Neural cell (in vitro differentiated cells): ENCODE measurements around the gene MSX2.

Experiments used
- CTCF ChIP-seq: fragments of 450-650 bp; IDR thresholded peaks from 2 replicates; pipeline ENCODE4 v1.5.1; 2014; ENCODE audit warnings: antibody characterized with exemption, mild to moderate bottlenecking, moderate library complexity; ENCODE audit not compliant: poor library complexity, severe bottlenecking
- EP300 ChIP-seq: fragments of 450-650 bp; conservative IDR thresholded peaks from 2 replicates; pipeline ENCODE4 v1.6.1; 2014; ENCODE audit warnings: antibody characterized with exemption, mild to moderate bottlenecking, moderate library complexity; ENCODE audit not compliant: poor library complexity, severe bottlenecking
- EZH2 ChIP-seq: fragments of 200-600, 300-800 bp; shearing (Covaris generic), sonication (generic); IDR thresholded peaks from 2 replicates; pipeline ENCODE4 v1.6.1; 2014; ENCODE audit warnings: antibody characterized with exemption, low read length, borderline replicate concordance, mild to moderate bottlenecking; ENCODE audit not compliant: insufficient read depth, poor library complexity, severe bottlenecking
- MXI1 ChIP-seq: fragments of 450-650 bp; conservative IDR thresholded peaks from 2 replicates; pipeline ENCODE4 v1.6.1; 2014; ENCODE audit warnings: antibody characterized with exemption, mild to moderate bottlenecking; ENCODE audit not compliant: poor library complexity, severe bottlenecking
- POLR2AphosphoS5 ChIP-seq: IDR thresholded peaks from 2 replicates; pipeline ENCODE4 v1.6.1; 2012
- RAD21 ChIP-seq: fragments of 450-650 bp; conservative IDR thresholded peaks from 2 replicates; pipeline ENCODE4 v1.6.1; 2014; ENCODE audit warnings: antibody characterized with exemption, mild to moderate bottlenecking, moderate library complexity
- SMC3 ChIP-seq: fragments of 450-650 bp; conservative IDR thresholded peaks from 2 replicates; pipeline ENCODE4 v1.6.1; 2014; ENCODE audit warnings: antibody characterized with exemption, mild to moderate bottlenecking, moderate library complexity; ENCODE audit not compliant: poor library complexity
- TAF1 ChIP-seq: IDR thresholded peaks from 2 replicates; pipeline ENCODE4 v1.6.1; 2012; ENCODE audit warnings: low read depth
- TF ChIP-seq, protein P1 (sequence below): IDR thresholded peaks from 2 replicates; pipeline ENCODE4 v1.6.1; 2012; ENCODE audit warnings: borderline replicate concordance

DNA sequence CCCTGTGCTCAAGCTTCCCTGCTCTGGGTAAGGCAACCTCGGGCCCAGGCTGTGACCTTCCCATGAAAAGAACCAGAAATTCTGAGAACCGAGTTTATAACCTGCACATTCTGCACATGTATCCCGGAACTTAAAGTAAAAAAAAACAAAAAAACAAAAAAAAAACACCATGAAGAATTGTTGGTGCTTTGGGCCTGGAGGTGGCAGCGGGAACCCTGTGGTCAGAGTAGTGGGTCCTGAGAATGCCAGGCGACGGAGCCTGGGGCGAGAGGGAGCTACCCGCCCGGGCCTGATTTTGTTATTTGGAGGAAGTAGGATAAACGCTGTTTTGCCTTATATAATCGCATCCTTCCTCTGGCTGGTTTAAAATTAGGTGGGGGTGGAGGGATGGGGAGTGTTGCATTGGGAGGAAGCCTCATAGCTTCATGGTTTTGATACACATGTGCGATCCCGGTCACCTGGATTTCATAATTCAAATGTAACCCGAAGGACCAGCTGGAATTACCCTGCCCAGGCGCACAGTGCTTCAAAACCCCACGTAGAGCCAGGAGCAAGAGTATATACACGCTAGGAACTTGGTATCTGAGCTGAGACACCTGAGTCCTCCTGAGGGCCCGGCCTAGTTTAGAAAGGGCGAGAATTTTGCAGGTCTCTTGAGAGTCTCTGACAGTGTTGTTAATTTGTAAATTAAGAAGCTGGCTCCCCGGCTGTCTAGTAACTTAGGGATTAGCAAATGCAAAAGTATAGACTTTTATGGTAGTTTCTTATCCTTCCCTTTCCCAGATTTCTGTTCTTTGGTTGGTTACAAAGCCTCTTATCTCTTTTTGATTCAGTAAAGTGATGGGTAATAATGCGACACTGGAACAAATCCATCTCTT, 2.8 kb downstream of the MSX2 start:
- peak; percentile 52 for TF ChIP-seq EZH2
- TF ChIP-seq CTCF = no peak
- TF ChIP-seq RAD21 = no peak
- TF ChIP-seq TAF1 = no peak
- TF ChIP-seq SMC3 = no peak
- no peak for TF ChIP-seq EP300
- TF ChIP-seq POLR2AphosphoS5 = no peak
- TF ChIP-seq, protein P1, sequence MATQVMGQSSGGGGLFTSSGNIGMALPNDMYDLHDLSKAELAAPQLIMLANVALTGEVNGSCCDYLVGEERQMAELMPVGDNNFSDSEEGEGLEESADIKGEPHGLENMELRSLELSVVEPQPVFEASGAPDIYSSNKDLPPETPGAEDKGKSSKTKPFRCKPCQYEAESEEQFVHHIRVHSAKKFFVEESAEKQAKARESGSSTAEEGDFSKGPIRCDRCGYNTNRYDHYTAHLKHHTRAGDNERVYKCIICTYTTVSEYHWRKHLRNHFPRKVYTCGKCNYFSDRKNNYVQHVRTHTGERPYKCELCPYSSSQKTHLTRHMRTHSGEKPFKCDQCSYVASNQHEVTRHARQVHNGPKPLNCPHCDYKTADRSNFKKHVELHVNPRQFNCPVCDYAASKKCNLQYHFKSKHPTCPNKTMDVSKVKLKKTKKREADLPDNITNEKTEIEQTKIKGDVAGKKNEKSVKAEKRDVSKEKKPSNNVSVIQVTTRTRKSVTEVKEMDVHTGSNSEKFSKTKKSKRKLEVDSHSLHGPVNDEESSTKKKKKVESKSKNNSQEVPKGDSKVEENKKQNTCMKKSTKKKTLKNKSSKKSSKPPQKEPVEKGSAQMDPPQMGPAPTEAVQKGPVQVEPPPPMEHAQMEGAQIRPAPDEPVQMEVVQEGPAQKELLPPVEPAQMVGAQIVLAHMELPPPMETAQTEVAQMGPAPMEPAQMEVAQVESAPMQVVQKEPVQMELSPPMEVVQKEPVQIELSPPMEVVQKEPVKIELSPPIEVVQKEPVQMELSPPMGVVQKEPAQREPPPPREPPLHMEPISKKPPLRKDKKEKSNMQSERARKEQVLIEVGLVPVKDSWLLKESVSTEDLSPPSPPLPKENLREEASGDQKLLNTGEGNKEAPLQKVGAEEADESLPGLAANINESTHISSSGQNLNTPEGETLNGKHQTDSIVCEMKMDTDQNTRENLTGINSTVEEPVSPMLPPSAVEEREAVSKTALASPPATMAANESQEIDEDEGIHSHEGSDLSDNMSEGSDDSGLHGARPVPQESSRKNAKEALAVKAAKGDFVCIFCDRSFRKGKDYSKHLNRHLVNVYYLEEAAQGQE = no peak
- no peak for TF ChIP-seq MXI1
